Neuronal stem cell (in vitro differentiated cells): ENCODE data around the gene CYTH2.

ENCODE experiments used
- DNase-seq: peaks from one replicate; pipeline ENCODE4 v3.0.0-alpha.2; 2013; ENCODE audit warnings: low spot score
- H2AFZ ChIP-seq: one replicate; pipeline ENCODE4 v1.6.1; 2013; ENCODE audit warnings: mild to moderate bottlenecking, low read length, inconsistent platforms
- H2AK5ac ChIP-seq: 2 replicates; pipeline ENCODE4 v1.6.1; 2013; ENCODE audit warnings: low read depth, mild to moderate bottlenecking, inconsistent platforms, low read length, moderate library complexity, mixed read lengths
- H2BK120ac ChIP-seq: 2 replicates; pipeline ENCODE4 v1.6.1; 2013; ENCODE audit warnings: low read depth, mild to moderate bottlenecking, inconsistent platforms, low read length, moderate library complexity, mixed read lengths
- H2BK12ac ChIP-seq: one replicate; pipeline ENCODE4 v1.6.1; 2013; ENCODE audit warnings: low read length, inconsistent platforms
- H2BK15ac ChIP-seq: 2 replicates; pipeline ENCODE4 v1.6.1; 2013; ENCODE audit warnings: mild to moderate bottlenecking, low read length, inconsistent platforms, mixed read lengths
- H2BK5ac ChIP-seq: one replicate; pipeline ENCODE4 v1.6.1; 2013; ENCODE audit warnings: inconsistent platforms, mild to moderate bottlenecking, low read length, moderate library complexity
- H3K14ac ChIP-seq: one replicate; pipeline ENCODE4 v1.6.1; 2013; ENCODE audit warnings: low read length, inconsistent platforms
- H3K18ac ChIP-seq: 2 replicates; pipeline ENCODE4 v1.6.1; 2013; ENCODE audit warnings: low read length, inconsistent platforms
- H3K23ac ChIP-seq: 2 replicates; pipeline ENCODE4 v1.6.1; 2013; ENCODE audit warnings: low read depth, mild to moderate bottlenecking, mixed read lengths, low read length, inconsistent platforms; ENCODE audit not compliant: poor library complexity
- H3K27ac ChIP-seq: replicated peaks from 3 replicates; pipeline ENCODE4 v1.5.1; 2013; ENCODE audit warnings: low read length, inconsistent platforms
- H3K27me3 ChIP-seq, 3 experiments: 2 replicates each; pipeline ENCODE4 v1.6.1; 2013; ENCODE audit warnings: low read length in 3 of 3, mild to moderate bottlenecking in 2 of 3, inconsistent platforms in 1 of 3, low read depth in 1 of 3, mixed read lengths in 1 of 3, moderate library complexity in 1 of 3; ENCODE audit not compliant: control insufficient read depth in 3 of 3, insufficient read depth in 3 of 3
- H3K36me3 ChIP-seq, 2 donors: replicated peaks in 1 of 2; 2 replicates each; pipeline ENCODE4 v1.6.1; 2013; ENCODE audit warnings: low read length in 2 of 2; ENCODE audit not compliant: control insufficient read depth in 2 of 2, insufficient read depth in 2 of 2
- H3K4ac ChIP-seq: 2 replicates; pipeline ENCODE4 v1.6.1; 2013; ENCODE audit warnings: inconsistent platforms, mild to moderate bottlenecking, low read length, moderate library complexity
- H3K4me1 ChIP-seq, 2 donors: 1 replicate in 1 of 2; 2 replicates in 1 of 2; pipeline ENCODE4 v1.6.1; 2013; ENCODE audit warnings: low read length in 2 of 2, low read depth in 1 of 2; ENCODE audit not compliant: control insufficient read depth in 2 of 2, insufficient read depth in 1 of 2
- H3K4me2 ChIP-seq: one replicate; pipeline ENCODE4 v1.6.1; 2013; ENCODE audit warnings: mild to moderate bottlenecking, low read length, inconsistent platforms; ENCODE audit not compliant: insufficient read depth, poor library complexity, severe bottlenecking
- H3K4me3 ChIP-seq, 2 donors: 2 replicates each; pipeline ENCODE4 v1.5.1; 2013; ENCODE audit warnings: low read length in 2 of 2, mild to moderate bottlenecking in 2 of 2, inconsistent platforms in 1 of 2, moderate library complexity in 1 of 2
- H3K79me1 ChIP-seq: one replicate; pipeline ENCODE4 v1.6.1; 2013; ENCODE audit warnings: low read depth, mild to moderate bottlenecking, inconsistent platforms, low read length, moderate library complexity
- H3K9ac ChIP-seq: one replicate; pipeline ENCODE4 v1.6.1; 2013; ENCODE audit warnings: mild to moderate bottlenecking, low read depth, low read length, inconsistent platforms; ENCODE audit not compliant: poor library complexity
- H3K9me3 ChIP-seq, 2 donors: replicated peaks in 1 of 2; 2 replicates each; pipeline versions ENCODE3 to v1.6.1; 2013; ENCODE audit warnings: low read length in 2 of 2, mild to moderate bottlenecking in 2 of 2, inconsistent platforms in 1 of 2, low read depth in 1 of 2, mixed read lengths in 1 of 2, moderate library complexity in 1 of 2; ENCODE audit not compliant: control insufficient read depth in 2 of 2, insufficient read depth in 1 of 2
- H4K8ac ChIP-seq: one replicate; pipeline ENCODE4 v1.6.1; 2013; ENCODE audit warnings: low read depth, mild to moderate bottlenecking, inconsistent platforms, low read length, moderate library complexity
- H4K91ac ChIP-seq: one replicate; pipeline ENCODE4 v1.6.1; 2013; ENCODE audit warnings: low read length, low read depth, mild to moderate bottlenecking, inconsistent platforms; ENCODE audit not compliant: poor library complexity
- WGBS, 2 donors: extraction: QIAGEN DNeasy Blood & Tissue Kit; methylation state at CpG; one replicate each; pipeline ENCODE4 v1.1.7; 2013; ENCODE audit warnings: missing lambda C conversion rate in 2 of 2, mixed read lengths in 1 of 2; ENCODE audit not compliant: insufficient read length in 2 of 2, insufficient replicate concordance in 1 of 2; ENCODE audit errors: extremely low coverage in 2 of 2; 5-methylcytosine and 5-hydroxymethylcytosine counted together

CYTH2 gene

GRCh38 chr19:48524732-48525131, 55.6 kb downstream of the CYTH2 start:
- H2BK5ac ChIP-seq = no peak overlapping the region
- H4K8ac ChIP-seq = no peak overlapping the region
- H3K27ac ChIP-seq = no peak overlapping the region
- no peak overlapping the region for H3K9ac ChIP-seq
- H3K36me3 ChIP-seq = no peaks in the 10 kb centered on the region
- no CpG with 5 or more reads among the region's 5 CpGs for WGBS, 2 donors
- H3K27me3 ChIP-seq = no peaks in the 10 kb centered on the region
- H2BK15ac ChIP-seq = no peak overlapping the region
- H2AFZ ChIP-seq = no peak overlapping the region
- H4K91ac ChIP-seq = no peak overlapping the region
- no peak overlapping the region for H2AK5ac ChIP-seq
- no peak overlapping the region for H3K4ac ChIP-seq
- H2BK12ac ChIP-seq = no peak overlapping the region
- no peak overlapping the region for H3K14ac ChIP-seq
- no peak overlapping the region for H3K23ac ChIP-seq
- H3K79me1 ChIP-seq = no peaks in the 10 kb centered on the region
- H3K9me3 ChIP-seq = peaks cover 3 to 6% of the 10 kb centered on the region in 2 donors
- H2BK120ac ChIP-seq = no peak overlapping the region
- no peak overlapping the region for H3K18ac ChIP-seq
- H3K4me2 ChIP-seq = no peak overlapping the region
- DNase-seq = no peak
- no peak overlapping the region for H3K4me3 ChIP-seq
- no peaks in the 10 kb centered on the region for H3K4me1 ChIP-seq

GRCh38 chr19:48529156-48529555, 60.0 kb downstream of the CYTH2 start:
- Histone ChIP-seq H2BK120ac (no peak overlapping the region), H3K14ac (no peak overlapping the region), H3K4me2 (no peak overlapping the region), H3K4ac (no peak overlapping the region), H2BK12ac (no peak overlapping the region), H3K9ac (no peak overlapping the region), H4K8ac (no peak overlapping the region), H3K23ac (no peak overlapping the region), H3K27ac (no peak overlapping the region), H3K18ac (no peak overlapping the region), H3K9me3 (peaks cover 3 to 6% of the 10 kb centered on the region in 2 donors), H3K79me1 (no peaks in the 10 kb centered on the region), H3K4me1 (no peaks in the 10 kb centered on the region), H3K4me3 (no peak overlapping the region), H3K27me3 (no peaks in the 10 kb centered on the region), H2BK5ac (no peak overlapping the region), H2AFZ (no peak overlapping the region), H2BK15ac (no peak overlapping the region), H3K36me3 (no peaks in the 10 kb centered on the region), H2AK5ac (no peak overlapping the region), H4K91ac (no peak overlapping the region)
- no CpG with 5 or more reads among the region's 4 CpGs for WGBS, 2 donors
- no peak for DNase-seq

- H3K36me3 ChIP-seq = no peaks in the 10 kb centered on the region
- H3K18ac ChIP-seq = no peak overlapping the region
- no CpG with 5 or more reads among the region's 20 CpGs for WGBS, 2 donors
- H4K8ac ChIP-seq = no peak overlapping the region
- H2AK5ac ChIP-seq = no peak overlapping the region
- no peak overlapping the region for H2BK120ac ChIP-seq
- no peaks in the 10 kb centered on the region for H3K4me1 ChIP-seq
- no peak overlapping the region for H3K4me3 ChIP-seq
- DNase-seq = no peak
- H2BK12ac ChIP-seq = no peak overlapping the region
- H3K79me1 ChIP-seq = no peaks in the 10 kb centered on the region
- no peak overlapping the region for H2BK15ac ChIP-seq
- H3K23ac ChIP-seq = no peak overlapping the region
- H4K91ac ChIP-seq = no peak overlapping the region
- H2BK5ac ChIP-seq = no peak overlapping the region
- peaks cover 2 to 6% of the 10 kb centered on the region in 2 donors for H3K9me3 ChIP-seq
- H3K9ac ChIP-seq = no peak overlapping the region
- no peak overlapping the region for H3K4me2 ChIP-seq
- H3K27me3 ChIP-seq = no peaks in the 10 kb centered on the region
- H3K4ac ChIP-seq = no peak overlapping the region
- H3K27ac ChIP-seq = no peak overlapping the region
- no peak overlapping the region for H3K14ac ChIP-seq
- H2AFZ ChIP-seq = peak overlapping the region; percentile 19
Observed at GRCh38 chr19:48530066-48530720, 61.0 kb downstream of the CYTH2 start.

- H2BK120ac ChIP-seq = no peak overlapping the region
- H2AK5ac ChIP-seq = no peak overlapping the region
- no peaks in the 10 kb centered on the region for H3K27me3 ChIP-seq
- H3K14ac ChIP-seq = no peak overlapping the region
- H4K91ac ChIP-seq = no peak overlapping the region
- no peaks in the 10 kb centered on the region for H3K4me1 ChIP-seq
- H3K23ac ChIP-seq = no peak overlapping the region
- peaks cover 2 to 6% of the 10 kb centered on the region in 2 donors for H3K9me3 ChIP-seq
- no peak overlapping the region for H2BK5ac ChIP-seq
- no peaks in the 10 kb centered on the region for H3K79me1 ChIP-seq
- no peak overlapping the region for H3K4me2 ChIP-seq
- H2BK15ac ChIP-seq = no peak overlapping the region
- no peak for DNase-seq
- H2BK12ac ChIP-seq = no peak overlapping the region
- no peak overlapping the region for H3K27ac ChIP-seq
- no peak overlapping the region for H2AFZ ChIP-seq
- no peak overlapping the region for H3K4me3 ChIP-seq
- H3K9ac ChIP-seq = no peak overlapping the region
- H4K8ac ChIP-seq = no peak overlapping the region
- WGBS, 2 donors = no CpG with 5 or more reads among the region's 6 CpGs
- H3K18ac ChIP-seq = no peak overlapping the region
- no peaks in the 10 kb centered on the region for H3K36me3 ChIP-seq
- no peak overlapping the region for H3K4ac ChIP-seq
Observed at GRCh38 chr19:48530770-48531169, 61.6 kb downstream of the CYTH2 start.
